ENCODE measurements around the gene TMA7.
"Not testable (repeated sequence)": the region's sequence is repeated elsewhere in the genome, so short reads cannot be mapped to it uniquely, and the experiment has no call there.

The TMA7 gene

GRCh38 chr3:48468329-48468731 lies 28.3 kb downstream of the TMA7 start:
- no peak for DNase-seq (ENCODE audit: low spot score)

- no peak for DNase-seq (ENCODE audit: low spot score)
Measured at GRCh38 chr3:48469046-48469915, 29.2 kb downstream of the TMA7 start.

- DNase-seq (ENCODE audit: low spot score), result no peak
Measured at GRCh38 chr3:48470286-48470685, 30.2 kb downstream of the TMA7 start.

- no peak for DNase-seq (ENCODE audit: low spot score)
Measured at GRCh38 chr3:48472673-48472922, 32.5 kb downstream of the TMA7 start.

- peak; percentile 96 for DNase-seq (ENCODE audit: low spot score)
Measured at GRCh38 chr3:48472923-48473616, 33.0 kb downstream of the TMA7 start.

- no peak for DNase-seq (ENCODE audit: low spot score)
Measured at GRCh38 chr3:48473617-48473952, 33.5 kb downstream of the TMA7 start.

- DNase-seq (ENCODE audit: low spot score), result not testable (repeated sequence)
Measured at GRCh38 chr3:48474031-48474430, 34.0 kb downstream of the TMA7 start.

GRCh38 chr3:48474619-48475018 lies 34.6 kb downstream of the TMA7 start:
- no peak for DNase-seq (ENCODE audit: low spot score)

- no peak for DNase-seq (ENCODE audit: low spot score)
Measured at GRCh38 chr3:48475188-48475587, 35.1 kb downstream of the TMA7 start.

GRCh38 chr3:48476426-48477053 lies 36.5 kb downstream of the TMA7 start:
- DNase-seq (ENCODE audit: low spot score), result no peak

- DNase-seq (ENCODE audit: low spot score), result no peak
Measured at GRCh38 chr3:48477959-48478520, 38.0 kb downstream of the TMA7 start.

- no peak for DNase-seq (ENCODE audit: low spot score)
Measured at GRCh38 chr3:48478626-48479555, 38.8 kb downstream of the TMA7 start.

GRCh38 chr3:48480891-48481290 lies 40.8 kb downstream of the TMA7 start:
- not testable (repeated sequence) for DNase-seq (ENCODE audit: low spot score)

- not testable (repeated sequence) for DNase-seq (ENCODE audit: low spot score)
Measured at GRCh38 chr3:48482822-48483221, 42.8 kb downstream of the TMA7 start.

- no peak for DNase-seq (ENCODE audit: low spot score)
Measured at GRCh38 chr3:48486952-48487351, 46.9 kb downstream of the TMA7 start.

GRCh38 chr3:48492461-48493202 lies 52.6 kb downstream of the TMA7 start:
- DNase-seq (ENCODE audit: low spot score), result no peak

- DNase-seq (ENCODE audit: low spot score), result no peak
Measured at GRCh38 chr3:48493203-48493501, 53.1 kb downstream of the TMA7 start.

All from hematopoietic multipotent progenitor cell treated with erythropoietin and hydrocortisone succinate and interleukin-3 and kit ligand, for 17 days (in vitro differentiated cells).